ENCODE results near the gene XPNPEP1.

The XPNPEP1 gene

GRCh38 chr10:109945473-109946177 is 22.3 kb upstream of the XPNPEP1 start:
- Histone ChIP-seq H3K4me3 (ENCODE audit: low read depth in 1 of 2, low read length in 2 of 2) (no peak overlapping the region), H3K27ac (ENCODE audit: low read length) (no peak overlapping the region), H3K27me3 (ENCODE audit: low read depth, low read length) (no peaks in the 10 kb centered on the region), H3K9me3 (ENCODE audit: control insufficient read depth in 1 of 2, low read length in 2 of 2) (no peaks in the 10 kb centered on the region), H3K36me3 (ENCODE audit: control insufficient read depth in 1 of 2, insufficient read depth in 2 of 2, low read length in 2 of 2) (no peaks in the 10 kb centered on the region), H3K4me1 (ENCODE audit: control insufficient read depth in 1 of 2, insufficient read depth in 2 of 2, low read length in 2 of 2) (no peaks in the 10 kb centered on the region)

GRCh38 chr10:109944613-109945012 is 21.3 kb upstream of the XPNPEP1 start:
- Histone ChIP-seq H3K36me3 (ENCODE audit: control insufficient read depth in 1 of 2, insufficient read depth in 2 of 2, low read length in 2 of 2) (no peaks in the 10 kb centered on the region), H3K4me3 (ENCODE audit: low read depth in 1 of 2, low read length in 2 of 2) (no peak overlapping the region), H3K4me1 (ENCODE audit: control insufficient read depth in 1 of 2, insufficient read depth in 2 of 2, low read length in 2 of 2) (no peaks in the 10 kb centered on the region), H3K9me3 (ENCODE audit: control insufficient read depth in 1 of 2, low read length in 2 of 2) (no peaks in the 10 kb centered on the region), H3K27ac (ENCODE audit: low read length) (no peak overlapping the region), H3K27me3 (ENCODE audit: low read depth, low read length) (no peaks in the 10 kb centered on the region)

- Histone ChIP-seq H3K4me1 (ENCODE audit: control insufficient read depth in 1 of 2, insufficient read depth in 2 of 2, low read length in 2 of 2) (no peaks in the 10 kb centered on the region), H3K27me3 (ENCODE audit: low read depth, low read length) (no peaks in the 10 kb centered on the region), H3K27ac (ENCODE audit: low read length) (no peak overlapping the region), H3K4me3 (ENCODE audit: low read depth in 1 of 2, low read length in 2 of 2) (no peak overlapping the region), H3K36me3 (ENCODE audit: control insufficient read depth in 1 of 2, insufficient read depth in 2 of 2, low read length in 2 of 2) (no peaks in the 10 kb centered on the region), H3K9me3 (ENCODE audit: control insufficient read depth in 1 of 2, low read length in 2 of 2) (no peaks in the 10 kb centered on the region)
These were observed 18.0 kb upstream of the XPNPEP1 start for GRCh38 chr10:109941236-109941862.

- H3K4me3 ChIP-seq (ENCODE audit: low read depth in 1 of 2, low read length in 2 of 2) = no peak overlapping the region
- H3K27me3 ChIP-seq (ENCODE audit: low read depth, low read length) = no peaks in the 10 kb centered on the region
- H3K4me1 ChIP-seq (ENCODE audit: control insufficient read depth in 1 of 2, insufficient read depth in 2 of 2, low read length in 2 of 2) = peaks cover 0 to under 1% of the 10 kb centered on the region in 2 donors
- H3K36me3 ChIP-seq (ENCODE audit: control insufficient read depth in 1 of 2, insufficient read depth in 2 of 2, low read length in 2 of 2) = no peaks in the 10 kb centered on the region
- H3K9me3 ChIP-seq (ENCODE audit: control insufficient read depth in 1 of 2, low read length in 2 of 2) = no peaks in the 10 kb centered on the region
- no peak overlapping the region for H3K27ac ChIP-seq (ENCODE audit: low read length)
These were observed 17.2 kb upstream of the XPNPEP1 start for GRCh38 chr10:109940553-109940952.

- Histone ChIP-seq H3K36me3 (ENCODE audit: control insufficient read depth in 1 of 2, insufficient read depth in 2 of 2, low read length in 2 of 2) (no peaks in the 10 kb centered on the region), H3K4me1 (ENCODE audit: control insufficient read depth in 1 of 2, insufficient read depth in 2 of 2, low read length in 2 of 2) (peaks cover 0 to 4% of the 10 kb centered on the region in 2 donors), H3K27me3 (ENCODE audit: low read depth, low read length) (no peaks in the 10 kb centered on the region), H3K27ac (ENCODE audit: low read length) (no peak overlapping the region), H3K4me3 (ENCODE audit: low read depth in 1 of 2, low read length in 2 of 2) (no peak overlapping the region), H3K9me3 (ENCODE audit: control insufficient read depth in 1 of 2, low read length in 2 of 2) (no peaks in the 10 kb centered on the region)
These were observed 16.8 kb upstream of the XPNPEP1 start for GRCh38 chr10:109940117-109940516.

GRCh38 chr10:109939315-109939961 is 16.1 kb upstream of the XPNPEP1 start:
- Histone ChIP-seq H3K9me3 (ENCODE audit: control insufficient read depth in 1 of 2, low read length in 2 of 2) (no peaks in the 10 kb centered on the region), H3K4me3 (ENCODE audit: low read depth in 1 of 2, low read length in 2 of 2) (no peak overlapping the region), H3K27ac (ENCODE audit: low read length) (no peak overlapping the region), H3K36me3 (ENCODE audit: control insufficient read depth in 1 of 2, insufficient read depth in 2 of 2, low read length in 2 of 2) (no peaks in the 10 kb centered on the region), H3K4me1 (ENCODE audit: control insufficient read depth in 1 of 2, insufficient read depth in 2 of 2, low read length in 2 of 2) (peaks cover 4 to 11% of the 10 kb centered on the region in 2 donors), H3K27me3 (ENCODE audit: low read depth, low read length) (no peaks in the 10 kb centered on the region)

- Histone ChIP-seq H3K27ac (ENCODE audit: low read length) (no peak overlapping the region), H3K36me3 (ENCODE audit: control insufficient read depth in 1 of 2, insufficient read depth in 2 of 2, low read length in 2 of 2) (no peaks in the 10 kb centered on the region), H3K27me3 (ENCODE audit: low read depth, low read length) (no peaks in the 10 kb centered on the region), H3K4me3 (ENCODE audit: low read depth in 1 of 2, low read length in 2 of 2) (no peak overlapping the region), H3K9me3 (ENCODE audit: control insufficient read depth in 1 of 2, low read length in 2 of 2) (no peaks in the 10 kb centered on the region), H3K4me1 (ENCODE audit: control insufficient read depth in 1 of 2, insufficient read depth in 2 of 2, low read length in 2 of 2) (peaks cover 4 to 21% of the 10 kb centered on the region in 2 donors)
These were observed 14.3 kb upstream of the XPNPEP1 start for GRCh38 chr10:109937460-109938065.

DNA sequence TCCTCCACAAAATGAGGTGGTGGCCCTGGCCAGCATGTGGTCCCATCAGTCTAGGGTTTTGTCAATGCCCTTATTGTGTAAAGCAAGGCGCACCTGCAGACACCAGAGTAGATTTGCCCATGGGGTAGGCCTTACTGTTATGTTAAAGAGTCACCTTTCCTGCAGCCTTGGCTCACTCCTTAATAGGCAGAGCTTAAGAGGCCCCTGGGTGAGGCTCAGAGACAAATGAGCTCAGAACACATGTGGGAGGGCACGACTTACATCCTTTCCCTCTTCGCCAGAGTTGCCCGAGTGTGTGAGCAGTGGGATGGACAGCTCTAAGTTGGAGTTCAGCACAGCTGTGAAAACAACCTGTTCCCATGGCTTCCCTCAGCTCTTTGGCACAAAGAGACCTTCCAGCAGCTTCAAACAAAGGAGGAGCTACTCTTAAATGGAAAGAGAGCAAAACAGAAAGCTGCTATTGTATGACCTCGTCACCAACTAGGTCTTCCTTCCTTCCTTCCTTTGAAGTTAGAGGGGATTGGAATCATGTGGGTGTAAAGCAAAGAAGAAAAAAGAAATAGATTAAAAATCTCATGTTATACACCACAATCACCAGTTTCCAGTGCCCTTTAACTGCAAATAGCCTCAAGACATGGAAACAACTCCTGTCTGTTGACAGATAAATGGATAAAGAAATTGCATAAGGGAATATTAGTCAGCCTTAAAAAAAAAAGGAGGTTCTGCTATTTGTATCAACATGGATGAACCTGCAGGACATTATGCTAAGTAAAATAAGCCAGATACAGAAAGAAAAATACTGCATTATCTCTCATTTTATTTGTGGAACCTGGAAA is 11.9 kb upstream of the XPNPEP1 start:
- Histone ChIP-seq H3K27ac (ENCODE audit: low read length) (no peak overlapping the region), H3K36me3 (ENCODE audit: control insufficient read depth in 1 of 2, insufficient read depth in 2 of 2, low read length in 2 of 2) (no peaks in the 10 kb centered on the region), H3K9me3 (ENCODE audit: control insufficient read depth in 1 of 2, low read length in 2 of 2) (no peaks in the 10 kb centered on the region), H3K27me3 (ENCODE audit: low read depth, low read length) (no peaks in the 10 kb centered on the region), H3K4me1 (ENCODE audit: control insufficient read depth in 1 of 2, insufficient read depth in 2 of 2, low read length in 2 of 2) (peaks cover 4 to 21% of the 10 kb centered on the region in 2 donors), H3K4me3 (ENCODE audit: low read depth in 1 of 2, low read length in 2 of 2) (no peak overlapping the region)

GRCh38 chr10:109933984-109934565 is 10.8 kb upstream of the XPNPEP1 start:
- H3K4me1 ChIP-seq (ENCODE audit: control insufficient read depth in 1 of 2, insufficient read depth in 2 of 2, low read length in 2 of 2) = peaks cover 4 to 21% of the 10 kb centered on the region in 2 donors
- no peak overlapping the region for H3K4me3 ChIP-seq (ENCODE audit: low read depth in 1 of 2, low read length in 2 of 2)
- H3K27ac ChIP-seq (ENCODE audit: low read length) = no peak overlapping the region

GRCh38 chr10:109932968-109933367 is 9.7 kb upstream of the XPNPEP1 start:
- no peak overlapping the region for H3K27ac ChIP-seq (ENCODE audit: low read length)

More at GRCh38 chr10:109933984-109934565, 10.8 kb upstream of the XPNPEP1 start:
- Histone ChIP-seq H3K27me3 (ENCODE audit: low read depth, low read length) (no peaks in the 10 kb centered on the region), H3K9me3 (ENCODE audit: control insufficient read depth in 1 of 2, low read length in 2 of 2) (no peaks in the 10 kb centered on the region), H3K36me3 (ENCODE audit: control insufficient read depth in 1 of 2, insufficient read depth in 2 of 2, low read length in 2 of 2) (no peaks in the 10 kb centered on the region)

More at GRCh38 chr10:109932968-109933367, 9.7 kb upstream of the XPNPEP1 start:
- Histone ChIP-seq H3K27me3 (ENCODE audit: low read depth, low read length) (no peaks in the 10 kb centered on the region), H3K9me3 (ENCODE audit: control insufficient read depth in 1 of 2, low read length in 2 of 2) (no peaks in the 10 kb centered on the region), H3K4me1 (ENCODE audit: control insufficient read depth in 1 of 2, insufficient read depth in 2 of 2, low read length in 2 of 2) (peaks cover 4 to 21% of the 10 kb centered on the region in 2 donors), H3K4me3 (ENCODE audit: low read depth in 1 of 2, low read length in 2 of 2) (no peak overlapping the region), H3K36me3 (ENCODE audit: control insufficient read depth in 1 of 2, insufficient read depth in 2 of 2, low read length in 2 of 2) (no peaks in the 10 kb centered on the region)

All from muscle layer of duodenum (tissue), 2 donors.